Uterus (tissue), 2 donors: Measurements from ENCODE around the gene CHST3.

Experiments
- POLR2A ChIP-seq, 2 donors: fragments of 450-650 bp; IDR thresholded peaks; one replicate each; pipeline ENCODE4 v1.6.1; 2016; ENCODE audit warnings: antibody characterized with exemption in 2 of 2, mild to moderate bottlenecking in 1 of 2, moderate library complexity in 1 of 2
- TF ChIP-seq, protein P1 (sequence below), 4 experiments: fragments of 200-600 bp in 2 of 4; fragments of 450-650 bp in 2 of 4; sonication (generic) in 2 of 4; IDR thresholded peaks; one replicate each; pipeline ENCODE4 v1.5.1; 2016 to 2019; ENCODE audit warnings: antibody characterized with exemption in 4 of 4, mild to moderate bottlenecking in 2 of 4, moderate library complexity in 1 of 4

DNA sequence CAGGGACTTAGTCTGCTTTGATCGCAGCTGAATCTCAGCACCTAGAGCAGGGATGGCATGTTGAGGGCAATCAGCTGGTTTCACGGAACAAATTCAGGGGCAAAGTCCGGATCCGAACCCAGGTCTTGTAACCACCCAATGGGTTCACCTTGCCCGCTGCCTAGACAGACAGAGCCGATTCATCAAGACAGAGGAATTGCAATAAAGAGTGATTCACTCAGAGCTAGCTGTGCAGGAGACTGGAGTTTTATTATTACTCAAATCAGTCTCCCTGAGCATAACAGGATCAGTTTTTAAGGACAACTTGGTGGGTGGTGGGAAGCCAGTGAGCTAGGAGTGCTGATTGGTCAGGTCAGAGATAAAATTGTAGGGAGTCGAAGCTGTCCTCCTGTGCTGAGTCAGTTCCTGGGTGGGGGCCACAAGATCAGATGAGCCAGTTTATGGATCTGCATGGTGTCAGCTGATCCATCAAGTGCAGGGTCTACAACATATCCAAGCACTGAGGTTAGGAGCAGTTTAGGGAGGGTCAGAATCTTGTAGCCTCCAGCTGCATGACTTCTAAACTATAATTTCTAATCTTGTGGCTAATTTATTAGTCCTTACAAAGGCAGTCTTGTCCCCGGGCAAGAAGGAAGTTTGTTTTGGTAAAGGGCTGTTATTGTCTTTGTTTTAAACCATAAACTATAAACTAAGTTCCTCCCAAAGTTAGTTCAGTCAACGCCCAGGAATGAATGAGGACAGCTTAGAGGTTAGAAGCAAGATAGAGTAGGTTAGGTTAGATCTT, 43.5 kb upstream of the CHST3 start:
- TF ChIP-seq, protein P1, sequence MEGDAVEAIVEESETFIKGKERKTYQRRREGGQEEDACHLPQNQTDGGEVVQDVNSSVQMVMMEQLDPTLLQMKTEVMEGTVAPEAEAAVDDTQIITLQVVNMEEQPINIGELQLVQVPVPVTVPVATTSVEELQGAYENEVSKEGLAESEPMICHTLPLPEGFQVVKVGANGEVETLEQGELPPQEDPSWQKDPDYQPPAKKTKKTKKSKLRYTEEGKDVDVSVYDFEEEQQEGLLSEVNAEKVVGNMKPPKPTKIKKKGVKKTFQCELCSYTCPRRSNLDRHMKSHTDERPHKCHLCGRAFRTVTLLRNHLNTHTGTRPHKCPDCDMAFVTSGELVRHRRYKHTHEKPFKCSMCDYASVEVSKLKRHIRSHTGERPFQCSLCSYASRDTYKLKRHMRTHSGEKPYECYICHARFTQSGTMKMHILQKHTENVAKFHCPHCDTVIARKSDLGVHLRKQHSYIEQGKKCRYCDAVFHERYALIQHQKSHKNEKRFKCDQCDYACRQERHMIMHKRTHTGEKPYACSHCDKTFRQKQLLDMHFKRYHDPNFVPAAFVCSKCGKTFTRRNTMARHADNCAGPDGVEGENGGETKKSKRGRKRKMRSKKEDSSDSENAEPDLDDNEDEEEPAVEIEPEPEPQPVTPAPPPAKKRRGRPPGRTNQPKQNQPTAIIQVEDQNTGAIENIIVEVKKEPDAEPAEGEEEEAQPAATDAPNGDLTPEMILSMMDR (IDR thresholded peaks at IDR 0.05), result no peak
- no peak for TF ChIP-seq POLR2A (IDR thresholded peaks at IDR 0.05)
